ENCODE measurements around the gene GLOD4.

- TF ChIP-seq, protein P1, sequence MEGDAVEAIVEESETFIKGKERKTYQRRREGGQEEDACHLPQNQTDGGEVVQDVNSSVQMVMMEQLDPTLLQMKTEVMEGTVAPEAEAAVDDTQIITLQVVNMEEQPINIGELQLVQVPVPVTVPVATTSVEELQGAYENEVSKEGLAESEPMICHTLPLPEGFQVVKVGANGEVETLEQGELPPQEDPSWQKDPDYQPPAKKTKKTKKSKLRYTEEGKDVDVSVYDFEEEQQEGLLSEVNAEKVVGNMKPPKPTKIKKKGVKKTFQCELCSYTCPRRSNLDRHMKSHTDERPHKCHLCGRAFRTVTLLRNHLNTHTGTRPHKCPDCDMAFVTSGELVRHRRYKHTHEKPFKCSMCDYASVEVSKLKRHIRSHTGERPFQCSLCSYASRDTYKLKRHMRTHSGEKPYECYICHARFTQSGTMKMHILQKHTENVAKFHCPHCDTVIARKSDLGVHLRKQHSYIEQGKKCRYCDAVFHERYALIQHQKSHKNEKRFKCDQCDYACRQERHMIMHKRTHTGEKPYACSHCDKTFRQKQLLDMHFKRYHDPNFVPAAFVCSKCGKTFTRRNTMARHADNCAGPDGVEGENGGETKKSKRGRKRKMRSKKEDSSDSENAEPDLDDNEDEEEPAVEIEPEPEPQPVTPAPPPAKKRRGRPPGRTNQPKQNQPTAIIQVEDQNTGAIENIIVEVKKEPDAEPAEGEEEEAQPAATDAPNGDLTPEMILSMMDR (IDR thresholded peaks at IDR 0.05), result no peak
- no peak for TF ChIP-seq POLR2A (IDR thresholded peaks at IDR 0.05)
Observed at GRCh38 chr17:767076-767475, 15.0 kb downstream of the GLOD4 start.
